ENCODE data around the gene MRPL20.
"Not testable (repeated sequence)": the region's sequence is repeated elsewhere in the genome, so short reads cannot be mapped to it uniquely, and the experiment has no call there.

Gene MRPL20

GRCh38 chr1:1403653-1404052 is 3.4 kb downstream of the MRPL20 start:
- DNase-seq = no peak

- DNase-seq = not testable (repeated sequence)
These were observed 4.1 kb downstream of the MRPL20 start for GRCh38 chr1:1402901-1403392.

GRCh38 chr1:1402072-1402900 is 4.8 kb downstream of the MRPL20 start:
- peak in 1 of 2 experiments; percentile 17 for DNase-seq

- DNase-seq = no peak
These were observed 5.6 kb downstream of the MRPL20 start for GRCh38 chr1:1401457-1402010.

GRCh38 chr1:1400576-1401456 is 6.3 kb downstream of the MRPL20 start:
- no peak for DNase-seq

- DNase-seq = no peak
These were observed 7.1 kb downstream of the MRPL20 start for GRCh38 chr1:1399872-1400575.

GRCh38 chr1:1399187-1399871 is 7.8 kb downstream of the MRPL20 start, which contains the start of gene CCNL2:
Gene CCNL2 (minus strand): TSS chr1:1399335. CDS start chr1:1399306, 29 bp downstream.
- peak; percentile 86 to 89 for DNase-seq

GRCh38 chr1:1398677-1399186 is 8.4 kb downstream of the MRPL20 start:
- no peak for DNase-seq

GRCh38 chr1:1397839-1398523 is 9.1 kb downstream of the MRPL20 start:
- DNase-seq = no peak

GRCh38 chr1:1395166-1395565 is 11.9 kb downstream of the MRPL20 start:
- DNase-seq = no peak

- no peak for DNase-seq
These were observed 13.0 kb downstream of the MRPL20 start for GRCh38 chr1:1394116-1394515.

GRCh38 chr1:1393428-1393827 is 13.7 kb downstream of the MRPL20 start:
- DNase-seq = no peak

- DNase-seq = no peak
These were observed 14.1 kb downstream of the MRPL20 start for GRCh38 chr1:1393014-1393413.

- no peak for DNase-seq
These were observed 15.9 kb downstream of the MRPL20 start for GRCh38 chr1:1391225-1391624.

GRCh38 chr1:1390675-1391074 is 16.4 kb downstream of the MRPL20 start:
- no peak for DNase-seq

- DNase-seq = no peak
These were observed 19.0 kb downstream of the MRPL20 start for GRCh38 chr1:1388078-1388472.

GRCh38 chr1:1387098-1388077 is 19.7 kb downstream of the MRPL20 start:
- DNase-seq = no peak

- no peak for DNase-seq
These were observed 21.2 kb downstream of the MRPL20 start for GRCh38 chr1:1385931-1386330.

- DNase-seq = not testable (repeated sequence)
These were observed 21.8 kb downstream of the MRPL20 start for GRCh38 chr1:1385339-1385738.

- no peak for DNase-seq
These were observed 25.8 kb downstream of the MRPL20 start for GRCh38 chr1:1381294-1381693.

All from SW 1271 (cell line).